ENCODE results near the gene USP24. TPM values are rescaled to one million over a fixed set of nuclear protein-coding genes. Genes with fewer than 3 reads are reported as not detected.

USP24 gene
- total RNA-seq, 1 donor from 2014 or later = 50.5 TPM

- no peak overlapping the region for H3K4me3 Mint-ChIP-seq
- no peaks in the 10 kb centered on the region for H3K79me2 ChIP-seq (ENCODE audit: low read depth)
These were observed 35.4 kb upstream of the USP24 start for GRCh38 chr1:55250399-55251075.

GRCh38 chr1:55249646-55250398 is 34.7 kb upstream of the USP24 start:
- no peak overlapping the region for H3K27ac Mint-ChIP-seq
- no peak overlapping the region for H3K4me2 ChIP-seq
- H3K4me3 ChIP-seq = no peak overlapping the region
- H3K36me3 Mint-ChIP-seq = no peaks in the 10 kb centered on the region
- no peaks in the 10 kb centered on the region for H4K20me1 ChIP-seq (ENCODE audit: low read depth)
- no peak overlapping the region for H3K4me3 Mint-ChIP-seq
- H3K9me3 Mint-ChIP-seq = no peaks in the 10 kb centered on the region
- peaks cover 5% of the 10 kb centered on the region for H3K4me1 ChIP-seq
- H3K27me3 ChIP-seq = no peaks in the 10 kb centered on the region
- no peak for TF ChIP-seq EZH2 (IDR thresholded peaks at IDR 0.05)
- no peak for TF ChIP-seq CTCF (IDR thresholded peaks at IDR 0.05)
- TF ChIP-seq EZH2phosphoT487 (IDR thresholded peaks at IDR 0.05) = no peak
- no peaks in the 10 kb centered on the region for H3K9me3 ChIP-seq (ENCODE audit: low read depth)
- no peaks in the 10 kb centered on the region for H3K36me3 ChIP-seq
- H3K79me2 ChIP-seq (ENCODE audit: low read depth) = no peaks in the 10 kb centered on the region
- peaks cover 3% of the 10 kb centered on the region for H3K27me3 Mint-ChIP-seq (ENCODE audit: insufficient read depth, low read depth)
- H2AFZ ChIP-seq (replicated peaks) = no peak overlapping the region
- no peaks in the 10 kb centered on the region for H3K4me1 Mint-ChIP-seq
- H3K9ac ChIP-seq = no peak overlapping the region
- no peak overlapping the region for H3K27ac ChIP-seq
- H3F3A ChIP-seq (ENCODE audit: low read depth) = no peaks in the 10 kb centered on the region
- DNase-seq (ENCODE audit: low spot score) = no peak

More at GRCh38 chr1:55250399-55251075, 35.4 kb upstream of the USP24 start:
- Mint-ChIP-seq H3K9me3 (no peaks in the 10 kb centered on the region), H3K27me3 (ENCODE audit: insufficient read depth, low read depth) (peaks cover 3% of the 10 kb centered on the region), H3K36me3 (no peaks in the 10 kb centered on the region), H3K27ac (no peak overlapping the region), H3K4me1 (no peaks in the 10 kb centered on the region)
- TF ChIP-seq CTCF (IDR thresholded peaks at IDR 0.05) (no peak), EZH2phosphoT487 (IDR thresholded peaks at IDR 0.05) (no peak), EZH2 (IDR thresholded peaks at IDR 0.05) (no peak)
- Histone ChIP-seq H3K4me1 (peaks cover 5% of the 10 kb centered on the region), H3K4me3 (no peak overlapping the region), H3K27me3 (no peaks in the 10 kb centered on the region), H3K27ac (no peak overlapping the region), H2AFZ (replicated peaks) (no peak overlapping the region), H3K36me3 (no peaks in the 10 kb centered on the region), H3K9ac (no peak overlapping the region), H3K4me2 (no peak overlapping the region), H4K20me1 (ENCODE audit: low read depth) (no peaks in the 10 kb centered on the region), H3F3A (ENCODE audit: low read depth) (no peaks in the 10 kb centered on the region), H3K9me3 (ENCODE audit: low read depth) (no peaks in the 10 kb centered on the region)
- DNase-seq (ENCODE audit: low spot score) = no peak

GRCh38 chr1:55246896-55247295 is 31.7 kb upstream of the USP24 start:
- Histone ChIP-seq H3K27me3 (no peaks in the 10 kb centered on the region), H3K4me3 (no peak overlapping the region), H3K36me3 (no peaks in the 10 kb centered on the region), H3K27ac (no peak overlapping the region), H2AFZ (replicated peaks) (no peak overlapping the region), H3F3A (ENCODE audit: low read depth) (no peaks in the 10 kb centered on the region), H3K4me2 (no peak overlapping the region), H3K9me3 (ENCODE audit: low read depth) (no peaks in the 10 kb centered on the region), H4K20me1 (ENCODE audit: low read depth) (no peaks in the 10 kb centered on the region), H3K79me2 (ENCODE audit: low read depth) (no peaks in the 10 kb centered on the region), H3K4me1 (peaks cover 5% of the 10 kb centered on the region), H3K9ac (no peak overlapping the region)
- no peaks in the 10 kb centered on the region for H3K9me3 Mint-ChIP-seq
- no peaks in the 10 kb centered on the region for H3K4me1 Mint-ChIP-seq
- no peak overlapping the region for H3K4me3 Mint-ChIP-seq
- no peaks in the 10 kb centered on the region for H3K36me3 Mint-ChIP-seq
- peaks cover 3% of the 10 kb centered on the region for H3K27me3 Mint-ChIP-seq (ENCODE audit: insufficient read depth, low read depth)
- no peak for DNase-seq (ENCODE audit: low spot score)
- TF ChIP-seq EZH2 (IDR thresholded peaks at IDR 0.05) (no peak), CTCF (IDR thresholded peaks at IDR 0.05) (no peak), EZH2phosphoT487 (IDR thresholded peaks at IDR 0.05) (no peak)
- no peak overlapping the region for H3K27ac Mint-ChIP-seq
